Stimulated activated CD4-positive, alpha-beta T cell treated with anti-CD3 and anti-CD28 coated beads, Interleukin-12 subunit alpha, Interleukin-12 subunit beta, amount 100 ng/mL, for 24 hours (primary cell): Measurements from ENCODE around the gene SLC16A6.
"Not testable (repeated sequence)": the region's sequence is repeated elsewhere in the genome, so short reads cannot be mapped to it uniquely, and the experiment has no call there.

Experiments
- DNase-seq, 2 experiments: peaks; one replicate each; pipeline ENCODE4 v3.0.0-alpha.2; 2020; ENCODE audit warnings: low read depth in 2 of 2

The SLC16A6 gene

GRCh38 chr17:68220786-68221185 is 70.1 kb downstream of the SLC16A6 start:
- DNase-seq = not testable (repeated sequence)

- DNase-seq = not testable (repeated sequence)
Observed at GRCh38 chr17:68220186-68220585, 70.7 kb downstream of the SLC16A6 start.

GRCh38 chr17:68219429-68219828 is 71.5 kb downstream of the SLC16A6 start:
- not testable (repeated sequence) for DNase-seq
